Stromal cell of bone marrow (primary cell): Measurements from ENCODE around the gene CRYBG1.
"Not testable (repeated sequence)": the region's sequence is repeated elsewhere in the genome, so short reads cannot be mapped to it uniquely, and the experiment has no call there.

Experiments used
- DNase-seq: peaks from one replicate; pipeline ENCODE4 v3.0.0-alpha.2; 2012; ENCODE audit warnings: low read depth

CRYBG1 gene

DNA sequence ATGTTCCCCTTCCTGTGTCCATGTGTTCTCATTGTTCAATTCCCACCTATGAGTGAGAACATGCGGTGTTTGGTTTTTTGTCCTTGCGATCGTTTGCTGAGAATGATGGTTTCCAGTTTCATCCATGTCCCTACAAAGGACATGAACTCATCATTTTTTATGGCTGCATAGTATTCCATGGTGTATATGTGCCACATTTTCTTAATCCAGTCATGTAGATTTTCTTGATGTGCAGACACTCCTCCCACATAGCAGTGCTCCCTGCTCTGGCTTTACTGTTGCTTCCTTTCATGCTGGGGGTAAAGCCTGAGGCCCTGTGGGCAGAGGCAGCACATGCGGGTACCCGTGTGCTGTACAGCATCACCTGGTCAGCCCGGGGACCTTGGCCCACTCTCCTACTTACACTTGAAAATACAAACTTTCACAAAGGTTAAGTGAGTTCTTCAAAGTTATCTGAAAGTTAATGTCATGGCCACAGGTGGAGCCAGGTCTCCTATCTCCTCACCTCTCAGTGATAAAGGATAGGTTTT, 188.5 kb downstream of the CRYBG1 start:
- DNase-seq = not testable (repeated sequence)

DNA sequence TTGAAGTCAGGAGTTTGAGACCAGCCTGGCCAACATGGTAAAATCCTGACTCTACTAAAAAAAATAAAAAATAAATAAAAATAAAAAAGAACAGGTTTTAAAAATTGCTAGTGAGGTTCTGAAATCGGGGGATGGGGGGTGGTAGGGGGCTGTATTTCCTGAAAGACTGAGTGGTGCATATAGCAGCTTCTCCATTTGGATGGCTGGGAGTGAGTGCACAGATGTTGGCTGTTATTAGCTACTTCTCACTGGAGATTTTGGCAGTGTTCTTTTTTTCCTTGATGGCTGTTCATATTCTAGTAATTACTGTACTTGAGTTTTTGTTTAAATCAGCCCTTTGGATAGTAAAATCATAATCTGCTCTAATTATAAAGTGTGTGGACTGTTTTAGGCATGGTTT, 189.0 kb downstream of the CRYBG1 start:
- no peak for DNase-seq

DNA sequence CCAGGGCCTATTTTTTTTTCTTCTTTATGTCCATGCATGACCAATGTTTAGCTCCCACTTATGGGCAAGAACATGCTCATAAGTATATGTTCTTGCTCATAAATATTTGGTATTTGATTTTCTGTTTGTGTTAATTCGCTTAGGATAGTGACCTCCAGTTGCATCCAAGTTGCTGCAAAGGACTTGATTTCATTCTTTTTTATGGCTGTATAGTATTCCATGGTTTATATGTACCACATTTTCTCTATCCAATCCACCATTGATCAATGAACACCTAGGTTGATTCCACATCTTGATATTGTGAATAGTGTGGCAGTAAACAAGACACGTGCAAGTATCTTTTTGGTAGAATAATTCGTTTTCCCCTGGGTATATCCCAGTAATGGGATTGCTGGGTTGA, 190.6 kb downstream of the CRYBG1 start:
- DNase-seq = no peak

DNA sequence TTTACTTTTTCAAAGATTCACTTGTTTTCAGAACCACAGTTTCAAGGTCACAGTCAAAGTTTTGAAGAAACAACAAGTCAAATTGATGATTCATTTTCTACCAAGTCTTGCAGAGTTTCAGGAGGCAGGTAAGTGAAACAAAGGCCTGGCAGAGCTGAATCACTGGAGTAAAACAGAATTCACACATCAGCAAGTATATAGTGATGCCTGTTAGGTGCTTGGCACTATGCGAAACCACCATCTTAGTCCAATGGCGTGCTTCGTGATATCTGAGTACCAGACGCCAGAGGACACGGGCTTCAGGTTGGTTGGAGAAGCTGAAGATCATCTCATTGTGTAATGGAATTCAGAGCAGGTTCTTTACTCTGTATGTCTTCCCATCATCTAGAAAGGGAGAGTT, 192.9 kb downstream of the CRYBG1 start:
- no peak for DNase-seq

DNA sequence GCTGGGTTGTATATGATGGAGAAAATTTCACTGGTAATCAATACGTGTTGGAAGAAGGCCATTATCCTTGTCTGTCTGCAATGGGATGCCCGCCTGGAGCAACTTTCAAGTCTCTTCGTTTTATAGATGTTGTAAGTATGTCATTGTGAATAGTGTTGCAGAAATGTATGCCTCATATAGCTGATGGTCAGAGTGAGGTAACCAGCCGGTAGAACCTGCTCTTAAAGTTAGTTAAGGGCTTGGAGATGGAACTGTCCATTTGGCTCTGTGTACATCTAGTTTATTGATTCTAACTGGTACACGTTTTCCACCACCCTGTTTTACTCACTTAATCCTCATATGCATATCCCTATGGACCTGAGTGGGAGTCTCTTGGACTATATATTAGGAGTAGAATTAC, 195.2 kb downstream of the CRYBG1 start:
- DNase-seq = no peak

DNA sequence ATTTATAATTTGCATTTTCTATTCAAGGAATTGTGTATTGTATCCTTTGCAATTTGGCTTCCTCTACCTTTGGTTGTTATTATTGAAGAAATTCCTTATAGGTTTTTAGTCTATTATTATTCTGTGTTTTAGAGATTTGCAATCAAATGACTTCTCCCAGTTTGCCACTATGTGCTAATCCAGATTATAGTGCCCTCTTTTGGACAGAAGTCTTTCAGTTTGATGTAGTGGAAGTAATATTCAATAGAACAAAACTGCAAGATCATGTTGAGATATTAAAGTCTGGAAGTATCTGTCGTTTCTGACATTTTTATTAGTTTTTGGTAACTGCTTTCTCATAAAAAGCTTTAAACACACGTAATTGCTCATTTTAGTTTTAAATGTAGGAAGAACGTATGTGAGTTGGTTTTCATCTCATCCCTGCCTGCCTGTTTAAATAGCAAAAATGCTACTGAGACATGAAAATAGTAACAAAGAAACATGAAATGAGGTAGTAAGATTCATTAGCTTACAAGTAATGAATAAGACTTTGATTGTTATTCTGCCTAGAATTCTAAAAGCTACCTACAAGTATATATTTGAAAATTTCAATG, 195.9 kb downstream of the CRYBG1 start:
- peak; percentile 42 for DNase-seq

DNA sequence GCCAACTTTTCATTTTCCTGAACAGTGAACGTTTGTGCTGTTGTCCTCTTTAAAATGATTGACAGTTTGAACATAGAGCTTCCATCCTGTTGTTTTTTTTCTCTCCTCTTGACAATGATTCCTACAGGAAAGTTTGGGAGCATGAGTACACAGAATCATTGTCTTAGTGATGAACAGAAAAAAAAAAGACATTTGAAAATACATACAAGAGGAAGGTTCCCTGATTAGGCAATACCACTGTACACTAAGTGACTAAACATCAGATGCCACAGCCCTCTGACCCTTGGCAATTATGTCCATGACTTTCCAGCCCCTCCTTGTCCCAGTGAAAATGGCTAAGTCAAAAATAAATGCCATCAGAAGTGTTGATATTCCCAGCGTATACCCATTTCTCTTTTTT, 197.3 kb downstream of the CRYBG1 start:
- DNase-seq = peak; percentile 25

DNA sequence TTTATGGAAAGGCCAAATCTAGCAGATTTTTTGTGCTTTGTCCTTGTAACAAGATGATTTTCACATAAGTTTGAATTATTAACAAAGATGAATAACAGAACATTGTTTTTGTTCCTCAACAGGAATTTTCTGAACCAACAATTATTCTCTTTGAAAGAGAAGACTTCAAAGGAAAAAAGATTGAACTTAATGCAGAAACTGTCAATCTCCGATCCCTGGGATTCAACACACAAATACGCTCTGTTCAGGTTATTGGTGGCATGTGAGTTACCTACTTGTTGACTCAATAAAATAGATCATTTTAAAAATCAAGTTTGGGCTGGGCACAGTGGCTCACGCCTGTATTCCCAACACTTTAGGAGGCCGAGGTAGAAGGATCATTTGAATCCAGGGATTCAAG, 197.8 kb downstream of the CRYBG1 start:
- no peak for DNase-seq

DNA sequence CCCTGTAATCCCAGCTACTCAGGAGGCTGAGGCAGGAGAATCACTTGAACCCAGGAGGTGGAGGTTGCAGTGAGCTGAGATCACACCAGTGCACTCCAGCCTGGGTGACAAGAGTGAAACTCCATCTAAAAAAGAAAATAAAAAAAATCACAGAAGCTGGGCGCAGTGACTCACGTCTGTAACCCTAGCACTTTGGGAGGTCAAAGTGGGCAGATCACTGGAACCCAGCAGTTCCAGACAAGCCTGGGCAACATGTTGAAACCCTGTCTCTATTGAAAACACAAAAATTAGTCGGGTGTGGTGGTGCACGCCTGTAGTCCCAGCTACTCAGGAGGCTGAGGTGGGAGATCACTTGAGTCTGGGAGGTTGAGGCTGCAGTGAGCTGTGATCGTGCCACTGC, 199.1 kb downstream of the CRYBG1 start:
- DNase-seq = not testable (repeated sequence)

DNA sequence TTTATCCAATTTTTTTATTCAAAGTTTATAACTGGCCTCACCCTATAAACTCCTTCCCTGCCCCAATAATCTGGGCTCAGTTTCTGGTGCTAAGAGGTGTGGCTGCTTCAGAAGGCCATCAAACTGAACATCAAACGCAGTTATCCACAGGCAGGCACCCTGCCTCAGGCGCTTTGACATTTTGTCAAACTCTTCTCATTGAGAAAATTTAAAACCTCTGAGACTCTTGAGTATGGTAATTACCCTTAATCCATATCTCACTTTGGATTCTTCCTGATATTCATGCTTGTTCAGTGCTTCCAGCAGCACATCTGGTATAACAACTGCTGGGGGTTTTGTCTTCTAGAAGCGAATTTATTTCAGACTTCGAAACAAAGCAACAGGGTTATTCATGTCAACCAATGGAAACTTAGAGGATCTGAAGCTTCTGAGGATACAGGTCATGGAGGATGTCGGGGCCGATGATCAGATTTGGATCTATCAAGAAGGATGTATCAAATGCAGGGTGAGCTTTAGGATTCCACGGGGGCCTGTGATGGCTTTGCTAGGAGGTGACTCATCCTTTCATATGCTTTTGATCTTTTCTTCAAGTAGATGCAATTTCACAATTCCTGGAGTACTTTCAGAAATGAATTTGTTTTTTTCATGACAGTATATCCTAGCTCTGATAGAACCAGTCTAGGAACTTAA, 200.6 kb downstream of the CRYBG1 start:
- DNase-seq = peak; percentile 54

DNA sequence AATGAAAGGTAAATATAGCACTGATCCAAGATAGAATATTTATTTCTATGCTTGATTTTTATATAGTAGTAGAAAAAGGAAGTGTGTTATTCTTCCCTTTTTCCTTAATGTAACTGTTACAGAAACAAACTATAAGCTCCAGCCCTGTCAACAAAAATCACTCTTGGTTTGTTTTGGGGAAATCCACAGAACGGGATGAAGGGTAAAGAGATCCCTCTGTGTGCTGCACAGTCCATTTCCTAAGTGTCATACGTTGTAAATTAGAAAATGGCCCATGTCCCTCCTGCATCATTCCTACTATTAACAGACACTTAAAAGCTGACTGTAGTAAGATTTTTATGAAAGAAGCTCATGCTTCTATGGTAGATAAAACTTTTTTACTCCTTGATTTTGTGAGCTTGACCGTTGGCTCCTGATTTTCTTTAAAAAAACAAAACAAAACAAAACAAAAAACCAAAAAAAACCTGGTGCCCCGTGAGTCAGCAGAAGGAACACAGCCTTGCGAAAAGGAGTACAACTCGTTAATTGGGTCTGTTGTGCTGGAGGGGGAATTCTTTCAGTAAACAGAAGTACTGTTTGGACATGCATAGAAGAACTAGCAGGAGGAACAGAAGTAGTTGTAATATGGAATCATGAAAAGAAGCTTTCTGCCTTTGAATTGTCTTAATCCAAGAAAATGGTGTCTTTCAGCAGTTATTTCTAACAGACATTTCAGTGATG, 201.3 kb downstream of the CRYBG1 start:
- no peak for DNase-seq

DNA sequence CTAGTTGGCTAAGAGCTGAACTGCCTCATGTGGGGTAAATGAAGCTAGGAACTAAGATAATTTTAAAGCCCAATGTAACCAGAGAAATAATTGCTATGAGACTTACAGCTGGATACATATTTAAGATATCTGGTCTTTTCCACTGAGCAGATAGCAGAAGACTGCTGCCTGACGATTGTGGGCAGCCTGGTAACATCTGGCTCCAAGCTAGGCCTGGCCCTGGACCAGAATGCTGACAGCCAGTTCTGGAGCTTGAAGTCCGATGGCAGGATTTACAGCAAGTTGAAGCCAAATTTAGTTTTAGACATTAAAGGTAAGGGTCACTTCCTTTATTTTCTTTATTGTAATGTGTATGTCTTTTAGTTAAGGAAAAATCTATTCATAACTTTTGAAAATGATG, 203.1 kb downstream of the CRYBG1 start:
- DNase-seq = no peak

DNA sequence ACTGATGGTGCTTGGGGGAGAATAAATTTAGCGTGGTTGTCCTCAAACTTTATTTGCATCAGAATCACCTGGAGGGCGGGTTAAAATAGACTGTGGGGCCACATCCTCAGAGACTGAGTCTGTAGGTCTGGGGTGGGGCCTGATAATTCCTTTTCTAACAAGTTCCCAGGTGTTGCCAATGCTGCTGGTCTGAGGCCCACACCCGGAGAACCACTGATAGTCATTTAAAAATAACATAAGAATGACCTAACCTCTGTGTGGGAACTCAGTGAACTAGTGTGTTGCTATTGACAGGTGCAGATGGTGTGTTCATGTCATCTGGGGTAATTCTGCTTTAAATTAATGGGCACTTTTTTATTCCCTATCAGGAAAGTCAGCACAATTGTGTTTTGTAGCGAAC, 204.0 kb downstream of the CRYBG1 start:
- no peak for DNase-seq

DNA sequence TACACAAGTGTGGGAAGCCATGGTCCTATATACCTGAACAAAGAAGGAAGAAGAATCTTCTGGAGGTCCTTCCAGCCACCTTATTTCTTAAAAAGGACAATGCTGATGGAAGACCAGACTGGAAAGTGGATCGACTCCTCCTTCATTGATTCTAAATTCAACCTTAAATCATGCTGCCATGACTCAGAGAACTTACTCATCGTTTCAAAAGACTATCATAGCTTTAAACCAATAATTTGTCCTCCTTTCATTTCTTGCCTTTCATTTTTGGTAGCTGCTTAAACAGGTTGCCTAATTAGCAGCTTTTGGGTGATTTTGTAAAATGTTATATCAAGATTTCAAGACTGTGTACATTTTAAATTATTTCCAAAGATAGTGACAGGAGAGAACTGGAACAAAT, 208.0 kb downstream of the CRYBG1 start:
- DNase-seq = no peak

DNA sequence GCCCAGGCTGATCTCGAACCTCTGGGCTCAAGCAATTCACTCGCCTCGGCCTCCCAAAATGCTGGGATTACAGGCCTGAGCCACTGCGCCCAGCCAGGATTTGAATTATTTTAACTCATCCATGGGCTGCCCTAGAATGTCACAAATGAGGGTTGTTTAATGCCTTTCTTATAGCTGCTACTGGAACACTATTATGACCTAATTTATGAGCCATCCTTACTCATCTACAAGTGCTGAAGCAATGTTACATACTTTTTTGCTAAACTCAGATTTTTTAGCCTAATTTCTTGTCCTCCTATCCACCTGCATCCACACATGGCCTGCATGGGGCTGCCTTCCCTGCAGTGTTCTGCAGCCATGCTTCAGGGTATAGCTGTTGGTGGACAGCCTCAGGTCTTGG, 208.9 kb downstream of the CRYBG1 start:
- DNase-seq = no peak

DNA sequence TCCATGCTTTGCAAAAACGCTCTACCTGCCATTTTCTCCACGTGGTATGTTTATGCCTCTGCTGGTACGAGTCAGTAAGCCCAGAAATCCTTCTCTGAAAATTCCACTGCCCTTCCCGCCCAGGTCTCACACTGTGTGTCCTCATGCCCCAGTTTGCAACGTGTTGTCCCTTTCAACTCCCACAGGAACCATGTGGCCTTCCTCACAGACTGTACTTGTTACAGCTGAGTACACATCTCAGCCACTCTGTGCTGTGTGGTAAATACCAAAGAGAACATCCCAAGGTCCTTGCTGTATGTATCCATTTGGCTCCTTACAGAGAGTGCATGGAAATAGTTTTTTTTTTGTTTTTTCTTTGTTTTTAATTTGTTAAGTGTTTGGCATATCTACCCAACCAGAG, 211.9 kb downstream of the CRYBG1 start:
- DNase-seq = no peak

DNA sequence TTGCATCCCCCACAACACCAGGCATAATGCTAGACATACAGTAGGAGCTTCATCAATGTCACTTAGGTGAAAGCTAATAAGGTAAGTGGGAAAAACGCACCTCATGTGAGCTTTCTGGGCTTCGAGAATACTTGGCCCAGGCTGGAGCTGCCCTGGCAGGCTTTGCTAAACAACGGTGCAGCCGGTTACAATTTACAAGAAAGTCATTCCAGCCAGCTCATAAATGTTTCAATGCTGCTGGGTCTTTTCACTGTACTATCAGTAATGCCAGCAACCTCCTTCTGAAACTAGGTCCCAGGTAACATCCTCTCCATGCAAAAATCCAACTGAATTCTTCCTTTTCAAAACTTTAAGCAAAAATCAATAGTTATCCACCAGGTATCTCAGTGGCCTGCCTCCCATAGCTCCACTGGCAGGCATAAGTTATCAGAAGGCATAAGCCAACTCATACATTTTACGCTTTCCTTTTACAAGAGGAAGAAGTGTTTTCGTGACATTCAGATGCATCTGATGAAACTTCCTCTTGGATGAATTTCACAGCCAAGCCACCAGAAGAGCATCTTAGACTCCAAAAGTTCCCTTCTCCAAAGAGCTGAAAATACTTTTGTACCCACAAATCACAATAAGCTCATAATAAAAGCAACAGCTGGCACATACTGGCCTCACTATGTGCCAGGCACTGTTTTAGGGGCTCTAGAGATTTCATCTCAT, 212.5 kb downstream of the CRYBG1 start:
- DNase-seq = no peak

DNA sequence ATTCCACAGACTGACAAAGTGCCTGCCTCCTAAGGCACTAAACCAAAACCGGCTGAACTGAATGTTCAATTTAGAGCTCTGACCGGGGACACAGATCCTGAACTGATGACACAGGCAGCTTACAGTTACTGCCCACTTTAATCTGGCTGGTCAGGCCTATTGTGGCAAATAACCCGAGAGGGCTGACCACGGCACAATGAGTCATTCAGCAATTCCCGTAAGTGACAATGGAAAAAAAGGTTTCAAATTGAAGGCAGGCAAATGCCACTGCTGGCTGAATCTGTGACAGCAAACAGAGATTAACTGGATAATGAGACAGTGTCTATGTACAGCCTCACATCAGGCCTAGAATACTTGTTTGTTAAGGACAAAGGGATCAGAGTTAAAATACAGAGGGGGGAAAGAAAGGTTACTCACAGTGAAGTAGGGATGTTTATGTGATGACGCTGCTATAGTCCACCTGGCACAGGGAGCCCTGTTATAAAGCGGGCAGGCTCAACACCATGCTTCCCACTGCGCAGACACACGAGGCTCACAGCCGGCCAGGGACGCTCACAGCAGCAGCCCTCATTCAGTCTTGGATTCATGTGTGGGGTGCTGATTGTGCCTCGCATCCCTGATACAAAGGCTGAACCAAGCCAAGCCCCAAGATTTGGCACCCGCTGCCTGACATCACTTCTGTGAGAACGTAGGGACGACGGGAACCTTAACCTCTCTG, 214.4 kb downstream of the CRYBG1 start:
- DNase-seq = peak; percentile 78

DNA sequence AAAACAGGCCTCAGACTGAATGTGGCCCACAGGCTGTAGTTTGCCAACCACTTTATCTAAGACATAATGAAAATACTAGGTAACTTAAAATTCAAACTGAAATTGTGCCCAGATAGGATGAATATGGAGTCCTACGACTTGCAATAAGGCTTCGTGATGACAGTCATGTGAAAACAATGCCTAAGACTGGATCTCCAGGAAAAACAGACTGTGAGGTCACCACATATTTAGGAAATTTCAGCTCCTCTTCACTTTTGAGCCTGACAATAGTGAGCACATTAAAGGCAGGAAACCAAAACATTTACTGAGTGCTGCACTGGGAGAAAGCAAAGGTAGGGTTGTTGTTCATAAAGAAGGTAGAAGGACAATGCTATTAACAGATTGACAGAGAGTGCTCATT, 218.8 kb downstream of the CRYBG1 start:
- no peak for DNase-seq

DNA sequence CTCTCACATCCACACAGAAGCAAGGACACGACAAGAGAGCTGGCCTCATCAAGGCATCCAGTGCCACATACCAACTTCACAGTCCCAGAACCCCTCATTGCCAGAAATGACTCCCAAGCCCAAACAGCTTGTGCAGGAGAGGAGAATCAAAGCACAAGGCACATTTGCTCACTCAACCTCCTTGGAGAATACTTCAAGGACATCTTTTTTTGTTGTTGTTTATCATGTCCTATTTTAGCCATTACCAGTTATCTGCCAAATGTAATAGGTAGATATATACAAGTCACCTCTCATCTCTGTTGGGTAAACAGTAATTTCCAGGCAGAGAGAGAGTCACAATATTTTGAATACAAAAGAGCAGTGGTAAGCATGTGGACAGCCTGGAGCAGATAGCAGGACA, 221.0 kb downstream of the CRYBG1 start:
- DNase-seq = no peak

DNA sequence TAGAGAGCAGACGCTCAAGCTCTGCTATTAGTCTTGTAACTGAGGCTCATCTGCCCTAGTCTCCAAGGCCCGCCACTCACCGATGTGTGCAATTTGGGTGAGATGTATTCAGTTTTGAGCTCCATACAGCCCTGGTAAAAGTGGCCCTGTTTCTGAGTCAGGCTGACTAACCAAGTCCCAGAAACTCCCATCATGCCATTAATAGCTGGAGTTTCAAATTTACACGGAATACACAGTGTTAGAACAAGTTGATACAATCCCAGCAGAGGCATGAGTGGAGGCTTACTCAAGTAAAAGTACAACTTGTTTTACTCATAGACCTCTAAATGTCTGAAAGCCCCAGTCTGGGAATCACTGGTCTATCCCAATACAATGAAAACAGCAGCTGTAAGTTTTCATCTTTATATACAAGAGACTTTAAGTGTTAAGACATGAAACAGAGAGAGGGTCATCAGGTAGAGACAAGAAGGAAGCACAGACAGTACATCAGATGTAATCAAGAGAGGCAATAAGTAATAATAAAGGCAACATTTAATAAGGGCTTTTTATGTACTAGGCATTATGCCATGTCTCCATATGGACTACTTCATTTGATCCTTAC, 226.4 kb downstream of the CRYBG1 start:
- DNase-seq = peak; percentile 60

DNA sequence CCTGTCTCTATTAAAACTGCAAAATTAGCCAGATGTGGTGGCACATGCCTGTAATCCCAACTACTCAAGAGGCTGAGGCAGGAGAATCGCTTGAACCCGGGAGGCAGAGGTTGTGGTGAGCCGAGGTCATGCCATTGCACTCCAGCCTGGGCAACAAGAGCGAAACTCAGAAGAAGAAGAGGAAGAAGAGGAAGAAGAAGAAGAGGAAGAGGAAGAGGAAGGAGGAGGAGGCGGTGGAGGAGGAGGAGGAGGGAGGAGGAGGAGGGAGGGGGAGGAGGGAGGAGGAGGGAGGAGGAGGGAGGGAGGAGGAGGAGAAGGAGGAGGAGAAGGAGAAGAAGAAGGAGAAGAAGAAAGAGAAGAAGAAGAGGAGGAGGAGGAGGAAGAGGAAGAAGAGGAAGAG, 228.4 kb downstream of the CRYBG1 start:
- not testable (repeated sequence) for DNase-seq
